K562 (cell line): ENCODE data around the gene PTPRE. TPM values are rescaled to one million over a fixed set of nuclear protein-coding genes. Genes with fewer than 3 reads are reported as not detected.

ENCODE experiments used
- ATAC-seq: fragments of 200-7000 bp; cut with Tn5 transposase; 3 replicates; pipeline ENCODE4 v1.9.1; 2020; ENCODE audit warnings: moderate library complexity
- BruUV-seq: library from RNA; stranded (reverse); fragments of 400-500 nt; replicated peaks from 2 replicates; lab custom pipeline; 2021; lab: Mats Ljungman, UMichigan
- CTCF ChIA-PET: fragments of 300-600 bp; formaldehyde crosslinking; extraction: SDS; loops from one replicate; lab custom pipeline; 2021; ENCODE audit warnings: low intra/inter-chr PET ratio; lab: Yijun Ruan, JAX
- POLR2A ChIA-PET: fragments of 300-600, 350-650 bp; sonication (Branson Sonifier 250); formaldehyde crosslinking; extraction: SDS; loops from one replicate; lab custom pipeline; 2021; ENCODE audit warnings: antibody characterized with exemption, inconsistent platforms; lab: Yijun Ruan, JAX
- DNase-seq, 4 experiments: peaks; one replicate each; pipeline versions ENCODE4 v3.0.0 to v3.0.0-alpha.2; 2011 to 2018; ENCODE audit warnings: low spot score in 3 of 4, mixed read lengths in 3 of 4; ENCODE audit errors: extremely low read depth in 1 of 4
- FAIRE-seq: peaks from 2 replicates; lab custom pipeline; 2011; peaks lifted over from hg19 to GRCh38; lab: Jason Lieb, UNC
- H2AFZ ChIP-seq: 2 replicates; pipeline ENCODE4 v1.6.0; 2011; ENCODE audit warnings: low read depth, low read length, control low read depth, inconsistent platforms
- H3K27ac ChIP-seq: fragments of 200-600 bp; 3 replicates; pipeline ENCODE4 v1.8.0; 2011; ENCODE audit warnings: low read depth, mild to moderate bottlenecking, control low read depth, inconsistent platforms, low read length, moderate library complexity, mixed read lengths; ENCODE audit errors: extremely low read depth
- H3K27me3 ChIP-seq, 2 experiments: fragments of 300-600 bp in 1 of 2; 2 replicates in 1 of 2; 3 replicates in 1 of 2; pipeline versions ENCODE4 v1.6.0 to v1.8.0; 2011; ENCODE audit warnings: inconsistent platforms in 2 of 2, low read length in 2 of 2, mild to moderate bottlenecking in 1 of 2, mixed read lengths in 1 of 2, moderate library complexity in 1 of 2; ENCODE audit not compliant: control insufficient read depth in 2 of 2, insufficient read depth in 2 of 2
- H3K36me3 ChIP-seq: fragments of 300-600 bp; 3 replicates; pipeline ENCODE4 v1.8.0; 2011; ENCODE audit warnings: mild to moderate bottlenecking, low read length, inconsistent platforms; ENCODE audit not compliant: control insufficient read depth, insufficient read depth
- H3K4me1 ChIP-seq, 2 experiments: fragments of 200-600 bp in 1 of 2; replicated peaks in 1 of 2; 2 replicates in 1 of 2; 3 replicates in 1 of 2; pipeline versions ENCODE4 v1.5.1 to v1.8.0; 2011; ENCODE audit warnings: inconsistent platforms in 2 of 2, low read length in 2 of 2, mild to moderate bottlenecking in 1 of 2, mixed read lengths in 1 of 2, moderate library complexity in 1 of 2; ENCODE audit not compliant: control insufficient read depth in 2 of 2, insufficient read depth in 2 of 2
- H3K4me2 ChIP-seq: 2 replicates; pipeline ENCODE4 v1.6.1; 2011; ENCODE audit warnings: low read length, control low read depth, inconsistent platforms, mixed read lengths; ENCODE audit not compliant: insufficient read depth
- H3K4me3 ChIP-seq: fragments of 200-600 bp; sonication (generic), shearing (Covaris generic); 2 replicates; pipeline ENCODE4 v1.5.1; 2016; ENCODE audit warnings: control low read depth, inconsistent platforms
- H3K79me2 ChIP-seq: fragments of 200-600 bp; 3 replicates; pipeline ENCODE4 v1.8.0; 2011; ENCODE audit warnings: low read length, inconsistent platforms; ENCODE audit not compliant: control insufficient read depth, insufficient read depth
- H3K9ac ChIP-seq, 2 experiments: 2 replicates each; pipeline versions ENCODE4 v1.6.0 to v1.6.1; 2011; ENCODE audit warnings: low read depth in 2 of 2, low read length in 2 of 2, control low read depth in 1 of 2, inconsistent platforms in 1 of 2, mild to moderate bottlenecking in 1 of 2, mixed read lengths in 1 of 2; ENCODE audit not compliant: insufficient read depth in 1 of 2
- H3K9me1 ChIP-seq: one replicate; pipeline ENCODE4 v1.6.0; 2011; ENCODE audit warnings: inconsistent platforms, mild to moderate bottlenecking, low read length, moderate library complexity; ENCODE audit not compliant: control insufficient read depth, insufficient read depth
- H3K9me3 ChIP-seq: replicated peaks from 2 replicates; pipeline ENCODE4 v1.5.1; 2011; ENCODE audit warnings: low read depth, low read length, inconsistent platforms; ENCODE audit not compliant: control insufficient read depth, insufficient read depth
- H4K20me1 ChIP-seq: replicated peaks from 2 replicates; pipeline ENCODE4 v1.6.1; 2011; ENCODE audit warnings: low read length, inconsistent platforms, mixed read lengths; ENCODE audit not compliant: control insufficient read depth, insufficient read depth
- ATF1 ChIP-seq, 2 experiments: fragments of 450-650 bp in 1 of 2; IDR thresholded peaks; 2 replicates each; pipeline ENCODE4 v1.6.1; 2016; ENCODE audit warnings: missing compliant biosample characterization in 1 of 2, missing genetic modification characterization in 1 of 2
- CTBP1 ChIP-seq: fragments of 450-650 bp; IDR thresholded peaks from 2 replicates; pipeline ENCODE4 v1.6.1; 2016; ENCODE audit warnings: borderline replicate concordance
- ELK1 ChIP-seq: sonication (generic); formaldehyde crosslinking; IDR thresholded peaks from 2 replicates; pipeline ENCODE4 v1.8.1; 2022; ENCODE audit warnings: missing genetic modification reagents
- FOXA1 ChIP-seq: fragments of 450-650 bp; IDR thresholded peaks from 2 replicates; pipeline ENCODE4 v1.6.1; 2016; ENCODE audit warnings: mild to moderate bottlenecking, borderline replicate concordance
- GATA2 ChIP-seq: sonication (generic); formaldehyde crosslinking; IDR thresholded peaks from 2 replicates; pipeline ENCODE4 v1.4.0; 2020; ENCODE audit warnings: mild to moderate bottlenecking, missing genetic modification reagents
- HNRNPH1 ChIP-seq: fragments of 200-400 bp; formaldehyde crosslinking; optimal IDR thresholded peaks from 2 replicates; pipeline ENCODE3; 2017; ENCODE audit warnings: low read depth, mild to moderate bottlenecking, low read length, moderate library complexity
- KAT2B ChIP-seq: IDR thresholded peaks from one replicate; pipeline ENCODE4 v1.6.1; 2012; ENCODE audit warnings: low read depth, mild to moderate bottlenecking, control low read depth, inconsistent platforms, low read length, moderate library complexity
- MECOM ChIP-seq: fragments of 250-450 bp; sonication (Bioruptor Pico); IDR thresholded peaks from 2 replicates; pipeline ENCODE4 v1.8.0; 2022; ENCODE audit warnings: inconsistent platforms
- NFIX ChIP-seq: fragments of 250-450 bp; sonication (Bioruptor Pico); IDR thresholded peaks from 2 replicates; pipeline ENCODE4 v1.4.0; 2020; ENCODE audit warnings: low read depth, mild to moderate bottlenecking, moderate library complexity
- PTRF ChIP-seq: fragments of 450-650 bp; IDR thresholded peaks from 2 replicates; pipeline ENCODE4 v1.6.1; 2016; ENCODE audit warnings: mild to moderate bottlenecking, missing genetic modification characterization, missing compliant biosample characterization
- SNRNP70 ChIP-seq: fragments of 200-400 bp; formaldehyde crosslinking; optimal IDR thresholded peaks from 2 replicates; pipeline ENCODE3; 2017; ENCODE audit warnings: low read depth, low read length
- U2AF2 ChIP-seq: fragments of 200-400 bp; formaldehyde crosslinking; optimal IDR thresholded peaks from 2 replicates; pipeline ENCODE3; 2017; ENCODE audit warnings: low read depth, mild to moderate bottlenecking, low read length
- ZBTB1 ChIP-seq: sonication (generic); formaldehyde crosslinking; IDR thresholded peaks from 2 replicates; pipeline ENCODE4 v1.8.1; 2023; ENCODE audit warnings: missing genetic modification reagents, low read depth, mild to moderate bottlenecking, borderline replicate concordance
- ZBTB43 ChIP-seq: sonication (generic); formaldehyde crosslinking; IDR thresholded peaks from 2 replicates; pipeline ENCODE4 v1.8.0; 2023; ENCODE audit warnings: mild to moderate bottlenecking, missing genetic modification reagents
- ZNF668 ChIP-seq: fragments of 250-450 bp; sonication (Bioruptor Pico); IDR thresholded peaks from 2 replicates; pipeline ENCODE4 v1.8.0; 2022; ENCODE audit warnings: mild to moderate bottlenecking, inconsistent platforms
- ZNF830 ChIP-seq: fragments of 250-450 bp; sonication (Bioruptor Pico); IDR thresholded peaks from 2 replicates; pipeline ENCODE4 v1.5.0; 2021; ENCODE audit warnings: mild to moderate bottlenecking
- WGBS: fragments of 100-300 bp; shearing (Covaris generic); methylation state at CpG from one replicate; pipeline ENCODE4 v1.1.6; 2016; ENCODE audit warnings: low coverage, mixed read lengths; ENCODE audit not compliant: insufficient coverage; ENCODE audit errors: missing lambda C conversion rate; 5-methylcytosine and 5-hydroxymethylcytosine counted together
- in situ Hi-C: fragments of 300-500 bp; cut with MboI; formaldehyde crosslinking; loops from 4 replicates; pipeline ENCODE4 v1.15.0; 2018; ENCODE audit warnings: inconsistent platforms, mixed read lengths
- intact Hi-C: fragments of 100-400 bp; cut with micrococcal nuclease; formaldehyde crosslinking; loops from 2 replicates; pipeline ENCODE4 v1.14.2; 2022
- polyA plus RNA-seq, 8 experiments: library from polyadenylated mRNA; depleted of rRNA in 4 of 8; stranded (reverse) in 5 of 8; unstranded in 3 of 8; fragments of >200 nt; fragmentation: Nextera tagmentation in 2 of 8; fragmentation: Illumina TruSeq in 1 of 8; extraction: Ambion mirVana in 2 of 8; extraction: Trizol in 1 of 8; gene quantifications; 2 replicates each; pipeline versions ENCODE4 v1.2.1 to v1.2.3, GENCODE V29; 2011 to 2014; ENCODE audit warnings: inconsistent platforms in 1 of 8, missing spikeins in 1 of 8
- total RNA-seq, 7 experiments: library from RNA; depleted of rRNA in 6 of 7; stranded (reverse); fragments of >200 nt in 6 of 7; fragmentation: Illumina TruSeq in 2 of 7; extraction: Trizol in 2 of 7; gene quantifications; 2 replicates each; pipeline versions ENCODE4 v1.2.1 to v1.2.3, GENCODE V29; 2011 to 2021; ENCODE audit warnings: low replicate concordance in 1 of 7

Gene PTPRE
- total and polyA plus RNA-seq, 9 of the 15 experiments (the other 6 are each of a cell fraction or from before 2014, with no cell fraction given) = 0.01 to 0.13 (median 0.04) TPM; not detected in 4

- H3K9ac ChIP-seq = no peak overlapping the region
- TF ChIP-seq U2AF2 = no peak
- no peak for TF ChIP-seq HNRNPH1
- no peak for TF ChIP-seq CTBP1
- TF ChIP-seq ZNF830 (CRISPR knock-in tag) = no peak
- no peak for TF ChIP-seq GATA2 (CRISPR knock-in tag)
- no peak for TF ChIP-seq FOXA1
- TF ChIP-seq NFIX (CRISPR knock-in tag) = no peak
- TF ChIP-seq ZBTB43 (CRISPR knock-in tag) = no peak
- no peak for TF ChIP-seq ATF1 (CRISPR knock-in tag; IDR thresholded peaks at IDR 0.05)
- no peak for TF ChIP-seq ATF1 (tag; IDR thresholded peaks at IDR 0.05)
- TF ChIP-seq MECOM (CRISPR knock-in tag) = no peak
- no peak for TF ChIP-seq KAT2B
- TF ChIP-seq PTRF (tag) = no peak
- no peak for TF ChIP-seq ZBTB1 (CRISPR knock-in tag)
- no peak for TF ChIP-seq ZNF668 (CRISPR knock-in tag)
- no peak for TF ChIP-seq ELK1
- no peak for TF ChIP-seq SNRNP70
- POLR2A ChIA-PET = interaction anchor here (0.6 kb wide), 1 partner anchor 77 kb away, joined by 3 read pairs; no protein-coding TSS in a partner anchor
Observed at GRCh38 chr10:127934383-127934782, 27.5 kb downstream of the PTPRE start.

More at GRCh38 chr10:127934383-127934782, 27.5 kb downstream of the PTPRE start:
- H3K9me1 ChIP-seq = no peaks in the 10 kb centered on the region
- H3K4me2 ChIP-seq = no peak overlapping the region
- no TSS peak for BruUV-seq
- H4K20me1 ChIP-seq = no peaks in the 10 kb centered on the region
- no peak for FAIRE-seq
- no peaks in the 10 kb centered on the region for H3K9me3 ChIP-seq
- H2AFZ ChIP-seq = no peak overlapping the region
- no peaks in the 10 kb centered on the region for H3K4me1 ChIP-seq
- intact Hi-C loops (no loop called here), in situ Hi-C loops (no loop called here)
- H3K4me3 ChIP-seq = no peak overlapping the region
- no peak for ATAC-seq
- WGBS = 1% methylated on average over 11 of the region's 14 CpGs
- no peaks in the 10 kb centered on the region for H3K79me2 ChIP-seq
- CTCF ChIA-PET = no interaction called here
- DNase-seq = no peak
- H3K36me3 ChIP-seq = no peaks in the 10 kb centered on the region
- H3K27me3 ChIP-seq = peaks cover 0 to 17% of the 10 kb centered on the region in 2 experiments; a peak in 2 of 5 replicates
- H3K27ac ChIP-seq = no peak overlapping the region
